Measurements from ENCODE around the gene PUS7L.
A peak's percentile ranks its signal among the peaks of the same experiment; 100 is the strongest.

Gene PUS7L

GRCh38 chr12:43797561-43798217 lies 39.1 kb upstream of the PUS7L start:
- no peak for FAIRE-seq
- TF ChIP-seq CTCF (IDR thresholded peaks at IDR 0.05; ENCODE audit: insufficient read depth, missing control alignments), result no peak
- no peak for DNase-seq (ENCODE audit: insufficient read length, low spot score)

- FAIRE-seq (no peak), DNase-seq (ENCODE audit: insufficient read length, low spot score) (no peak)
- no peak for TF ChIP-seq CTCF (IDR thresholded peaks at IDR 0.05; ENCODE audit: insufficient read depth, missing control alignments)
Observed at GRCh38 chr12:43795716-43796280, 37.2 kb upstream of the PUS7L start.

GRCh38 chr12:43789941-43790340 lies 31.4 kb upstream of the PUS7L start:
- DNase-seq (ENCODE audit: insufficient read length, low spot score), result no peak
- no peak for TF ChIP-seq CTCF (IDR thresholded peaks at IDR 0.05; ENCODE audit: insufficient read depth, missing control alignments)
- FAIRE-seq, result no peak

- DNase-seq (ENCODE audit: insufficient read length, low spot score) (no peak), FAIRE-seq (no peak)
- TF ChIP-seq CTCF (IDR thresholded peaks at IDR 0.05; ENCODE audit: insufficient read depth, missing control alignments), result no peak
Observed at GRCh38 chr12:43786899-43787693, 28.5 kb upstream of the PUS7L start.

GRCh38 chr12:43776498-43776897 lies 17.9 kb upstream of the PUS7L start:
- peak; percentile 11 for FAIRE-seq
- peak; percentile 62 for TF ChIP-seq CTCF (IDR thresholded peaks at IDR 0.05; ENCODE audit: insufficient read depth, missing control alignments)
- DNase-seq (ENCODE audit: insufficient read length, low spot score), result no peak

GRCh38 chr12:43766291-43766690 lies 7.7 kb upstream of the PUS7L start:
- no peak for TF ChIP-seq CTCF (IDR thresholded peaks at IDR 0.05; ENCODE audit: insufficient read depth, missing control alignments)
- no peak for FAIRE-seq

GRCh38 chr12:43764528-43764927 lies 5.9 kb upstream of the PUS7L start:
- no peak for FAIRE-seq
- DNase-seq (ENCODE audit: insufficient read length, low spot score), result no peak
- no peak for TF ChIP-seq CTCF (IDR thresholded peaks at IDR 0.05; ENCODE audit: insufficient read depth, missing control alignments)

More at GRCh38 chr12:43766291-43766690, 7.7 kb upstream of the PUS7L start:
- no peak for DNase-seq (ENCODE audit: insufficient read length, low spot score)
